Upper lobe of right lung (tissue), 1 donor: ENCODE data around the gene PLB1. TPM values are rescaled to one million over a fixed set of nuclear protein-coding genes. Genes with fewer than 3 reads are reported as not detected.

ENCODE experiments used
- ATAC-seq: fragments of 200-7000 bp; cut with Tn5 transposase; one replicate; pipeline ENCODE4 v1.9.1; 2020; ENCODE audit warnings: mild to moderate bottlenecking, moderate library complexity
- DNase-seq: peaks from one replicate; pipeline ENCODE4 v3.0.0-alpha.2; 2020
- H3K27ac ChIP-seq: fragments of 200-600 bp; one replicate; pipeline ENCODE4 v1.8.0; 2022
- H3K27me3 ChIP-seq: fragments of 200-600 bp; one replicate; pipeline ENCODE4 v1.8.0; 2022; ENCODE audit warnings: mild to moderate bottlenecking
- H3K36me3 ChIP-seq: fragments of 200-600 bp; one replicate; pipeline ENCODE4 v1.8.0; 2022
- H3K4me1 ChIP-seq: fragments of 200-600 bp; one replicate; pipeline ENCODE4 v1.8.0; 2022
- H3K4me3 ChIP-seq: fragments of 200-600 bp; one replicate; pipeline ENCODE4 v1.8.0; 2022; ENCODE audit warnings: mild to moderate bottlenecking
- H3K9me3 ChIP-seq: fragments of 200-600 bp; one replicate; pipeline ENCODE4 v1.8.0; 2022
- CTCF ChIP-seq: fragments of 200-600 bp; IDR thresholded peaks from one replicate; pipeline ENCODE4 v1.8.0; 2022; ENCODE audit warnings: antibody characterized with exemption
- intact Hi-C: fragments of 100-400 bp; cut with DNase I; formaldehyde crosslinking; loops from one replicate; pipeline ENCODE4 v1.11.0; 2022
- total RNA-seq: library from RNA; stranded (reverse); fragmentation: NEBNext Ultra II Directional; extraction: Animal tissue kit (Norgen Biotek cat#: 25700); gene quantifications from one replicate; pipeline ENCODE4 v1.2.1, GENCODE V29; 2021
- donor health status: DM: no; HTN: yes; CAD: no; lungs with severe emphysema.

PLB1 gene
- total RNA-seq, 1 donor from 2014 or later: 4.2 TPM

- no peaks in the 10 kb centered on the region for H3K27me3 ChIP-seq
- DNase-seq (peak; percentile 61), ATAC-seq (no peak)
- no peaks in the 10 kb centered on the region for H3K36me3 ChIP-seq
- no peak overlapping the region for H3K27ac ChIP-seq
- H3K4me1 ChIP-seq: peaks cover 6% of the 10 kb centered on the region
- intact Hi-C loops: no loop called here
- no peaks in the 10 kb centered on the region for H3K9me3 ChIP-seq
- no peak for TF ChIP-seq CTCF
- H3K4me3 ChIP-seq: no peak overlapping the region
Observed at GRCh38 chr2:28586867-28587266, 91.0 kb downstream of the PLB1 start.

- intact Hi-C loops: no loop called here
- DNase-seq: peak; percentile 6
Observed at GRCh38 chr2:28587526-28588291, 91.8 kb downstream of the PLB1 start.

GRCh38 chr2:28588292-28588670 is 92.4 kb downstream of the PLB1 start:
- H3K36me3 ChIP-seq: no peaks in the 10 kb centered on the region
- no peaks in the 10 kb centered on the region for H3K27me3 ChIP-seq
- TF ChIP-seq CTCF: no peak
- no peaks in the 10 kb centered on the region for H3K9me3 ChIP-seq
- peak; percentile 42 for DNase-seq
- no peak overlapping the region for H3K27ac ChIP-seq
- H3K4me3 ChIP-seq: no peak overlapping the region
- peak; percentile 49 for ATAC-seq
- intact Hi-C loops: no loop called here
- H3K4me1 ChIP-seq: peaks cover 6% of the 10 kb centered on the region

More at GRCh38 chr2:28587526-28588291, 91.8 kb downstream of the PLB1 start:
- no peak for ATAC-seq
- Histone ChIP-seq H3K4me3 (no peak overlapping the region), H3K9me3 (no peaks in the 10 kb centered on the region), H3K27ac (no peak overlapping the region), H3K4me1 (peaks cover 6% of the 10 kb centered on the region), H3K27me3 (no peaks in the 10 kb centered on the region), H3K36me3 (no peaks in the 10 kb centered on the region)
- TF ChIP-seq CTCF: no peak

GRCh38 chr2:28589746-28590463 is 94.0 kb downstream of the PLB1 start:
- no peak for ATAC-seq
- peak; percentile 29 for DNase-seq

More at GRCh38 chr2:28589746-28590463, 94.0 kb downstream of the PLB1 start:
- TF ChIP-seq CTCF: no peak
- intact Hi-C loops: loop anchor here (10.0 kb wide), 1 partner anchor 165 kb away; the partner anchor contains the start of gene PPP1CB
- Histone ChIP-seq H3K27me3 (no peaks in the 10 kb centered on the region), H3K36me3 (no peaks in the 10 kb centered on the region), H3K4me1 (peaks cover 9% of the 10 kb centered on the region), H3K9me3 (no peaks in the 10 kb centered on the region), H3K4me3 (no peak overlapping the region), H3K27ac (no peak overlapping the region)
